Right lobe of liver (tissue), 6 donors: ENCODE measurements around the gene KIF2A. TPM values are rescaled to one million over a fixed set of nuclear protein-coding genes. Genes with fewer than 3 reads are reported as not detected.

Source experiments
- ATAC-seq, 4 donors: fragments of 200-7000 bp; cut with Tn5 transposase; one replicate each; pipeline ENCODE4 v1.9.1; 2020; ENCODE audit warnings: mild to moderate bottlenecking in 4 of 4, moderate library complexity in 4 of 4
- DNase-seq, 3 donors: peaks; one replicate each; pipeline ENCODE4 v3.0.0-alpha.2; 2020
- H3K27ac ChIP-seq, 3 donors: fragments of 200-600 bp; one replicate each; pipeline ENCODE4 v1.8.0; 2022
- H3K27me3 ChIP-seq, 2 donors: fragments of 200-600 bp; one replicate each; pipeline ENCODE4 v1.8.0; 2022
- H3K36me3 ChIP-seq, 4 donors: fragments of 200-600 bp; sonication (generic) in 1 of 4; one replicate each; pipeline versions ENCODE4 v1.5.1 to v1.8.0; 2017 to 2022; ENCODE audit warnings: control low read depth in 1 of 4
- H3K4me1 ChIP-seq, 4 donors: fragments of 200-600 bp; sonication (generic) in 1 of 4; one replicate each; pipeline versions ENCODE4 v1.5.1 to v1.8.0; 2017 to 2022; ENCODE audit warnings: control low read depth in 1 of 4
- H3K4me3 ChIP-seq, 3 donors: fragments of 200-600 bp; one replicate each; pipeline ENCODE4 v1.8.0; 2022
- H3K9me3 ChIP-seq, 4 donors: fragments of 200-600 bp; sonication (generic) in 1 of 4; one replicate each; pipeline versions ENCODE4 v1.5.1 to v1.8.0; 2017 to 2022; ENCODE audit warnings: control low read depth in 1 of 4
- CTCF ChIP-seq, 4 donors: fragments of 200-600 bp in 3 of 4; fragments of 450-650 bp in 1 of 4; IDR thresholded peaks; one replicate each; pipeline versions ENCODE4 v1.5.1 to v1.8.0; 2016 to 2022; ENCODE audit warnings: antibody characterized with exemption in 4 of 4, mild to moderate bottlenecking in 2 of 4
- POLR2A ChIP-seq: fragments of 450-650 bp; IDR thresholded peaks from one replicate; pipeline ENCODE4 v1.6.1; 2017; ENCODE audit warnings: antibody characterized with exemption, mild to moderate bottlenecking
- whole genome bisulfite sequencing: methylation state at CpG from one replicate; pipeline ENCODE4 v1.1.6; 2018; ENCODE audit warnings: low coverage, low lambda C conversion rate; ENCODE audit not compliant: insufficient coverage; ENCODE audit errors: missing lambda C conversion rate; 5-methylcytosine and 5-hydroxymethylcytosine counted together
- intact Hi-C, 2 donors: fragments of 100-400 bp; cut with DNase I; formaldehyde crosslinking; loops; one replicate each; pipeline versions ENCODE4 v1.11.2 to v1.14.1; 2022
- total RNA-seq, 6 experiments: library from RNA; depleted of rRNA in 2 of 6; stranded (reverse); fragments of >200 nt in 2 of 6; fragmentation: NEBNext Ultra II Directional in 3 of 6; extraction: Animal tissue kit (Norgen Biotek cat#: 25700) in 3 of 6; gene quantifications; one replicate each; pipeline versions ENCODE4 v1.1.0 to v1.2.4, GENCODE V29; 2016 to 2023
- donor health status: DM: no; HTN: yes; CAD: no.
- donor health status: DM: no; HTN: no; CAD: no.
- donor health status: DM: no; HTN: no; CAD: no.
- donor health status: DM: no; HTN: yes; CAD: no.
- donor health status: DM: no; HTN: yes; CAD: no.

The KIF2A gene
- total RNA-seq, 6 experiments from 2014 or later: 4.9 to 10.2 (median 6.7) TPM

GRCh38 chr5:62317810-62318209 lies 11.8 kb downstream of the KIF2A start:
- 73% methylated on average over 2 of the region's 3 CpGs for WGBS
- no peaks in the 10 kb centered on the region for H3K4me1 ChIP-seq
- TF ChIP-seq CTCF (IDR thresholded peaks at IDR 0.05) (no peak), POLR2A (no peak)
- H3K9me3 ChIP-seq: no peaks in the 10 kb centered on the region
- DNase-seq: no peak
- H3K27ac ChIP-seq: no peak overlapping the region
- H3K27me3 ChIP-seq: no peaks in the 10 kb centered on the region
- intact Hi-C loops: no loop called here
- H3K4me3 ChIP-seq: no peak overlapping the region
- H3K36me3 ChIP-seq: no peaks in the 10 kb centered on the region
- no peak for ATAC-seq

GRCh38 chr5:62322484-62322883 lies 16.5 kb downstream of the KIF2A start:
- 80% methylated on average over 1 of the region's 1 CpG for WGBS

GRCh38 chr5:62326302-62326701 lies 20.3 kb downstream of the KIF2A start:
- Histone ChIP-seq H3K27ac (no peak overlapping the region), H3K4me3 (no peak overlapping the region), H3K36me3 (no peaks in the 10 kb centered on the region), H3K27me3 (no peaks in the 10 kb centered on the region), H3K9me3 (no peaks in the 10 kb centered on the region), H3K4me1 (no peaks in the 10 kb centered on the region)
- DNase-seq: no peak
- TF ChIP-seq POLR2A (no peak), CTCF (IDR thresholded peaks at IDR 0.05) (no peak)
- ATAC-seq: no peak
- intact Hi-C loops: no loop called here
- 86% methylated on average over 1 of the region's 1 CpG for whole genome bisulfite sequencing

More at GRCh38 chr5:62322484-62322883, 16.5 kb downstream of the KIF2A start:
- intact Hi-C loops: no loop called here
- H3K4me3 ChIP-seq: no peak overlapping the region
- no peak for DNase-seq
- ATAC-seq: no peak
- no peaks in the 10 kb centered on the region for H3K36me3 ChIP-seq
- no peak for TF ChIP-seq POLR2A
- no peak for TF ChIP-seq CTCF (IDR thresholded peaks at IDR 0.05)
- H3K4me1 ChIP-seq: no peaks in the 10 kb centered on the region
- no peak overlapping the region for H3K27ac ChIP-seq
- no peaks in the 10 kb centered on the region for H3K27me3 ChIP-seq
- no peaks in the 10 kb centered on the region for H3K9me3 ChIP-seq

- ATAC-seq: no peak
- TF ChIP-seq CTCF (IDR thresholded peaks at IDR 0.05) (no peak), POLR2A (no peak)
- WGBS: 90% methylated on average over 4 of the region's 4 CpGs
These were observed 20.7 kb downstream of the KIF2A start for GRCh38 chr5:62326702-62327101.

More at GRCh38 chr5:62326702-62327101, 20.7 kb downstream of the KIF2A start:
- no peak overlapping the region for H3K4me3 ChIP-seq
- no peak for DNase-seq
- H3K27ac ChIP-seq: no peak overlapping the region
- no peaks in the 10 kb centered on the region for H3K36me3 ChIP-seq
- H3K9me3 ChIP-seq: no peaks in the 10 kb centered on the region
- no peaks in the 10 kb centered on the region for H3K27me3 ChIP-seq
- intact Hi-C loops: no loop called here
- no peaks in the 10 kb centered on the region for H3K4me1 ChIP-seq
